Psoas muscle (tissue), 8 donors: ENCODE results near the gene GRID2. TPM values are rescaled to one million over a fixed set of nuclear protein-coding genes. Genes with fewer than 3 reads are reported as not detected.

Experiments
- ATAC-seq, 4 donors: fragments of 200-7000 bp; cut with Tn5 transposase; one replicate each; pipeline ENCODE4 v1.9.1; 2020; ENCODE audit warnings: moderate library complexity in 3 of 4, mild to moderate bottlenecking in 2 of 4
- DNase-seq, 2 donors: peaks; one replicate each; pipeline ENCODE4 v3.0.0-alpha.2; 2020
- H3K27ac ChIP-seq: fragments of 200-600 bp; one replicate; pipeline ENCODE4 v1.8.0; 2022
- H3K27me3 ChIP-seq, 3 donors: fragments of 200-600 bp in 1 of 3; one replicate each; pipeline versions ENCODE4 v1.6.1 to v1.8.0; 2013 to 2022; ENCODE audit warnings: low read length in 2 of 3, mild to moderate bottlenecking in 2 of 3, moderate library complexity in 1 of 3; ENCODE audit not compliant: insufficient read depth in 3 of 3
- H3K36me3 ChIP-seq, 2 donors: fragments of 200-600 bp in 1 of 2; one replicate each; pipeline versions ENCODE4 v1.6.1 to v1.8.0; 2013 to 2022; ENCODE audit warnings: low read depth in 1 of 2, mild to moderate bottlenecking in 1 of 2, moderate library complexity in 1 of 2; ENCODE audit not compliant: insufficient read depth in 1 of 2
- H3K4me1 ChIP-seq: fragments of 200-600 bp; one replicate; pipeline ENCODE4 v1.8.0; 2022
- H3K4me3 ChIP-seq: fragments of 200-600 bp; one replicate; pipeline ENCODE4 v1.8.0; 2022; ENCODE audit warnings: mild to moderate bottlenecking
- H3K9me3 ChIP-seq: fragments of 200-600 bp; one replicate; pipeline ENCODE4 v1.8.0; 2022
- CTCF ChIP-seq: fragments of 200-600 bp; IDR thresholded peaks from one replicate; pipeline ENCODE4 v1.8.0; 2022; ENCODE audit warnings: antibody characterized with exemption
- WGBS, 3 donors: extraction: QIAGEN DNeasy Blood & Tissue Kit; methylation state at CpG; one replicate each; pipeline versions ENCODE4 v1.1.6 to v1.1.7; 2013; 5-methylcytosine and 5-hydroxymethylcytosine counted together
- intact Hi-C, 2 donors: fragments of 100-400 bp; cut with DNase I; formaldehyde crosslinking; loops; one replicate each; pipeline versions ENCODE4 v1.11.0 to v1.14.2; 2022
- polyA plus RNA-seq, 3 donors: library from polyadenylated mRNA; stranded (reverse); fragments of 200-250 nt; gene quantifications; one replicate each; pipeline ENCODE4 v1.2.3, GENCODE V29; 2013
- total RNA-seq, 4 donors: library from RNA; stranded (reverse); fragmentation: NEBNext Ultra II Directional in 2 of 4; extraction: Animal tissue kit (Norgen Biotek cat#: 25700) in 2 of 4; gene quantifications; one replicate each; pipeline versions ENCODE4 v1.2.1 to v1.2.4, GENCODE V29; 2021 to 2023
- donor health status: healthy with polysubstance abuse.
- donor health status: DM: no; HTN: no; CAD: no; lungs with moderate emphysema.
- donor health status: Bipolar disorder and iron deficiency.
- donor health status: healthy.
- donor health status: DM: yes; HTN: yes; CAD: no.
- donor health status: DM: no; HTN: no; CAD: no.
- donor health status: DM: no; HTN: no; CAD: no.
- donor health status: DM: yes; HTN: yes; CAD: no.

Gene GRID2
- total and polyA plus RNA-seq, 7 donors, result not detected

DNA sequence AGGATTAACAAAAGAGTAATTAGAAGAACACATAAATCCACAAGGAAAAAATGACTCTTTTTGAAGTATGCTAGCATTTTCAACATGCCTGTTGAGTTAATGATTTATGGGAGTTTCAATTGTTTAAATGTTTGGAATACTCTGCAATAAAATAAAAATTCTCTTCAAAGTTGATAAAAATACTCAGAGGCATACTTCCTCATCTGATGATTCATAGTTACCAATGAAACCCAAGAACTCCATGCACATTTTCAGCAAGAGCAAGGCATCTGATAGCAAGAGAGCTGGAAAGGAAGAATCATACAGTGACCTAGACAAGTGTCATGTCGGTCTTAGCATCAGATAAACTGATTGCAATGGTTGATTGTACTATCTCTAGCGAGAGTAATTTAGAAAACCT is 1081.1 kb downstream of the GRID2 start:
- Histone ChIP-seq H3K27ac (no peak overlapping the region), H3K27me3 (no peaks in the 10 kb centered on the region), H3K36me3 (no peaks in the 10 kb centered on the region), H3K4me1 (no peaks in the 10 kb centered on the region), H3K4me3 (no peak overlapping the region), H3K9me3 (no peaks in the 10 kb centered on the region)
- TF ChIP-seq CTCF, result no peak
- DNase-seq, result no peak
- 73 to 82% (median 80%) methylated on average over 2 of the region's 2 CpGs for WGBS, 3 donors
- intact Hi-C loops, result no loop called here
- ATAC-seq, result no peak

DNA sequence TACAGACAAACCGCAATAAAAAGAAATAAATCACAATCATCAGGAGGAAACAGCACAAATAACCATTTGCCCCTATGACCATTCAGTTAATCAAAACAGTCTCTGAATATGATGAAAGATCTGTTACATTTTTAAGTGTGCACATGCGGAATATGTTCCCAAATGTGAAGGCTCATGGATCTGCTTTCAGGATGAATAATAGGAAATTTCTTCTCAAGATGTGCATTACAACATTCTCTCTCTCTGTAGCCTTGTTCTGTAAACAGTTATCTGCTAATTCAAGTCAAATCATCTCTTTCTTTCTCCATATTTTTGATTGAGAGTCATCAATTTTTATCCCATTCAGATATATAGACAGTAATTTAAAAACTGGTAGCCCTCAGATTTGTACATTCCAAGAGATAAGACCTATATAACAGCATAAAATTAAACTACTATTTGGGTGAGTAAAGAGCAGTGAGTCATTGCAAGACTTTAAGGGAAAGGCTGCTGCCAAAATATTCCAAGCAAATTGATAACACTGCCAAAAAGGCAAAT is 1090.8 kb downstream of the GRID2 start:
- no peak for ATAC-seq
- 69 to 76% (median 69%) methylated on average over 2 of the region's 2 CpGs for WGBS, 3 donors

DNA sequence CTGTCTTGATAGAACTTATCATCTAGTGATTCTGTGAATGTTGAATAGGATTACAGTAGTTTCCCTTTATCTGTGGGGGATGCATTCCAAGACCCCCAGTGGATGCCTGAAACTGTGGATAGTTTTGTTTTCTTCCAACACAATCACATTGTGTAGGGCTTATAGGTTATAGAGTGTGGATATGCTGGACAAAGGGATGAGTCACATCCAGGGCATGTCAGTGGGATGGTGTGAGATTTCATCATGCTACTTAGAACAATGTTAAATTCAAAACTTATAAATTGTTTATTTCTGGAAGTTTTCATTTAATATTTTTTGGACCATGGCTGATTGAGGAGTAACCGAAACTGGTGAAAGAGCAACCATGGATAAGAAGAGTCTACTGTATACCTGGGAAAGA is 1092.5 kb downstream of the GRID2 start:
- 94 to 100% (median 95%) methylated on average over 1 of the region's 1 CpG for WGBS, 3 donors
- no peak for TF ChIP-seq CTCF
- Histone ChIP-seq H3K4me1 (no peaks in the 10 kb centered on the region), H3K4me3 (no peak overlapping the region), H3K9me3 (no peaks in the 10 kb centered on the region), H3K36me3 (no peaks in the 10 kb centered on the region), H3K27me3 (no peaks in the 10 kb centered on the region), H3K27ac (no peak overlapping the region)
- no peak for ATAC-seq
- DNase-seq, result no peak
- intact Hi-C loops, result no loop called here

More for the DNA sequence above, 1090.8 kb downstream of the GRID2 start:
- Histone ChIP-seq H3K4me1 (no peaks in the 10 kb centered on the region), H3K27me3 (no peaks in the 10 kb centered on the region), H3K36me3 (no peaks in the 10 kb centered on the region), H3K4me3 (no peak overlapping the region), H3K27ac (no peak overlapping the region), H3K9me3 (no peaks in the 10 kb centered on the region)
- intact Hi-C loops, result no loop called here
- no peak for TF ChIP-seq CTCF
- no peak for DNase-seq

DNA sequence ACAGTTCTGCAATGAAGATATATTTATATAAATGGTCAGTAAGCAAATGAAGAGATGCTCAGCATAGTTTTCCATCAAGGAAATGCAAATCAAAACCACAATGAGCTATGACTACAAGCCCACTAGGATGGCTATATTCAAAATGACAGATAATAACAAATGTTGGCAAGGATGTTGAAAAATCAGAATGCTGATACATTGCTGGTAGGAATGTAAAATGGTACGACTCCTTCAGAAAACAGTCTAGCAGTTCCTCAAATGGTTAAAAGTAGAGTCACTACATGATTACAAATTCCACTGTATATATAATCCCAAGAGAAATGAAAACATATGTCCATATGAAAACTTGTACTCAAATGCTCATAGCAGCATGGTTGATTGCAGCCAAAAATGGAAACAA is 1099.8 kb downstream of the GRID2 start:
- no peaks in the 10 kb centered on the region for H3K27me3 ChIP-seq
- no peak for TF ChIP-seq CTCF
- DNase-seq (no peak), ATAC-seq (no peak)
- H3K9me3 ChIP-seq, result no peaks in the 10 kb centered on the region
- no peaks in the 10 kb centered on the region for H3K36me3 ChIP-seq
- H3K4me1 ChIP-seq, result no peaks in the 10 kb centered on the region
- H3K27ac ChIP-seq, result no peak overlapping the region
- WGBS, 3 donors, result 85 to 94% (median 92%) methylated on average over 1 of the region's 1 CpG
- no peak overlapping the region for H3K4me3 ChIP-seq
- intact Hi-C loops, result no loop called here
